Measurements from ENCODE around the gene SERPINB12. TPM values are rescaled to one million over a fixed set of nuclear protein-coding genes. Genes with fewer than 3 reads are reported as not detected.

The SERPINB12 gene
- total RNA-seq, 1 donor from 2014 or later = not detected

DNA sequence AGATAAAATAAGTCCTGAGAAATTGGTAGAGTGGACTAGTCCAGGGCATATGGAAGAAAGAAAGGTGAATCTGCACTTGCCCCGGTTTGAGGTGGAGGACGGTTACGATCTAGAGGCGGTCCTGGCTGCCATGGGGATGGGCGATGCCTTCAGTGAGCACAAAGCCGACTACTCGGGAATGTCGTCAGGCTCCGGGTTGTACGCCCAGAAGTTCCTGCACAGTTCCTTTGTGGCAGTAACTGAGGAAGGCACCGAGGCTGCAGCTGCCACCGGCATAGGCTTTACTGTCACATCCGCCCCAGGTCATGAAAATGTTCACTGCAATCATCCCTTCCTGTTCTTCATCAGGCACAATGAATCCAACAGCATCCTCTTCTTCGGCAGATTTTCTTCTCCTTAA lies 54.8 kb downstream of the SERPINB12 start:
- no peak for DNase-seq (ENCODE audit: low spot score)

DNA sequence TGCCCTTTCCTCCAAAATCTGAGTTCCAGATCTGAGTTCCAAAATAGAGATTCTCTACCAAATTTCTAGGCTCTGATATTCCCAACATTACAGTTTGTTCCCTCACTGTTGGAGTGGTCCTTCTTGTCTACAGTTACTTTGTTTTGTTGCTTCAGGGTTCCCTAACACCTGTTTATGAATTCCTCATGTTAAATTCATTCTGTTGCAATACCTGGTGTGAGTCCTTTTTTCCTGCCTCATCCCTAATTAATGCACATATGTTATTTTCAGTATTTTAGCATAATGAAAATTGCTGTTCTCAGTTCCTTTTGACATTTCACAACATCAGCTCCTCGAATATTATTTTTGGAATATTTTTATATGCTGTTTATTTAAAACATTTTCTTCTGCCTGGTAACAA lies 61.2 kb downstream of the SERPINB12 start:
- DNase-seq (ENCODE audit: low spot score) = no peak
- ATAC-seq = no peak

More for the DNA sequence above, 54.8 kb downstream of the SERPINB12 start:
- ATAC-seq = no peak

DNA sequence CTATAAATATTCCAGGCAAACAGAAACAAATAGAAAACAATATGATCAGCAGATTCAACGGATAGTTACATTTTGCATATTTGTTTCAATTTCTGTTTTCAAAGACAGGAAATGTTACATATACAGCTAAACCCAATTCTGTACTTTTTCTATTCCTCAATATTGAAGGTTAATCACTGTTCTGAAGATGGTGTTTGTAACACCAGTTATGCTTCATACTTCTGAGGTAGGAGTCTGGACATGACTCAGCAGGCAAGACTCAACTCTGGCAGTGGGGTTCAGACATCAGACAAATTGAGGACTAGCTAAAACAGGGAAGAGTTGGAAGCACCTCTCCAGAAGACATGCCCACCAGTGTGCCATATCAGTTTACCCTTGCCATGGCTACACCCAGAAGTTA lies 61.6 kb downstream of the SERPINB12 start:
- DNase-seq (ENCODE audit: low spot score) (no peak), ATAC-seq (no peak)

DNA sequence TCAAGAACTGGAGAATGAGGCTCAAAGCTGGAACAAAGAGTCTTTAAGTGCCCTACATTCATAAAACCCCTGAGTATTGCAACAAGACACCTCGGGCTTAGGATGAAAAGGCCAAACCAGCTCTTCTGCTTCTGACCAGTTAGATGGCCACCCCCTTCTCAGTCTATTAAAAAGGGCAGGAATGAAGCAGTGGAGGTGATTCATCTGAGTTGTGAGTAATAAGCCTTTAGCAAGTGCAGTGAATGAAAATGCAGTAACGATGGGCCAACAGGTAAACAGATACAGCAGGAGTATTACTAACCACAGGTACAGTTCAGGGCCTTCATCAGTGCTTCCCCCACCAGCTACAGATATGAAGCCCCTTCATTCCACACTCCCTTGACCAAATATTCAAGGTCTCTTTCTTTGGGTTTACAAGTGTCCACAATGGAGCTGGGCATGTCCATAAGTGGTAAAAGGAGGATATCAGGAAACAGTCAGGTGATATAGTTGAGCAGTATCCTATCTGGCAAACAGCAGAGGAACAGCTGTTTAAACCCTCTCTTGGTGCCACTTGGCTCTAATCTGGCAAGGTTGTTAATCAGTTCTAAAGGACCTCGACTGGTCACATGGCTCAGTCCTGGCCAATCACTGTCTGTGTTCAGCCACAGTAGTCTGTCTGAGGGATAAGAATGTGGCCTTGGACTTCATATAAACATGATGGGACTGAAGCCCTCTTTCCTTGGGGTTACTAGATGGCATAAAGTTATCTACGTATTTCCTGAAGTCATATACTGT lies 62.8 kb downstream of the SERPINB12 start:
- ATAC-seq (no peak), DNase-seq (ENCODE audit: low spot score) (no peak)

DNA sequence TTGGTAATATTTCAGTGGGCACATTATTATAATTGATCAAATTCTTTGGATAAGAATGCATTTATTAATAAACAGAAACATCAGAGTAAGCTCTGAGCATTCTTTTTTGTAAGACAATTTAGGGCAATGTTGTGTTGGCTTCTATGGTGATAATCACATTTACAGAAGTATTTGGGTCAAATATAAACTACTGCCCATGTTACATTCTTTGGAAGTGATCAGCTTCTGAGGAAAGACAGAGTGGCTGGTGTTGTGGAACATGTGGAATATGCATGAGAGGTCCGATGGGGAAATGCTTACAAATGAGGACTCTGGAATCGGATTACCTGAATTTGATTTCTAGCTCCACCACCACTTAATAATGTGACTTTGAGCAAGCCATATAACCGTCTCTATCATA lies 64.4 kb downstream of the SERPINB12 start:
- DNase-seq (ENCODE audit: low spot score) (no peak), ATAC-seq (no peak)

DNA sequence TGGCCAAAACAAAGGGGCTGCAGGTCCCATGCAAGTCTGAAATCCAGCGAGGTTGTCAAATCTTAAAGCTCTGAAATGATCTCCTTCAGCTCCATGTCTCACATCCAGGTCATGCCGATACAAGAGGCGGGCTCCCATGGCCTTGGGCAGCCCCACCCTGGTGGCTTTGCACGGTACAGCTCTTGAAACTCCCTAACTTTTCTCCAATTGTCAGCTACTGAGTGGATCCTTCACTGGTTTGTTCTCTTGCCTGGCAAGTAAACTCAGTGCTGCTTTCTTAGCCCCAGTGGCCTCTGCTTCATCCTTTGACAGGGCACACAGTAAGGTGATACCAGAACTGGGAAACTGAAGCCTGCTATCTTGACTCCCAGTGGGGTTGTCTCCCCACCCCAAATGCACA lies 71.3 kb downstream of the SERPINB12 start:
- ATAC-seq = no peak
- DNase-seq (ENCODE audit: low spot score) = no peak

DNA sequence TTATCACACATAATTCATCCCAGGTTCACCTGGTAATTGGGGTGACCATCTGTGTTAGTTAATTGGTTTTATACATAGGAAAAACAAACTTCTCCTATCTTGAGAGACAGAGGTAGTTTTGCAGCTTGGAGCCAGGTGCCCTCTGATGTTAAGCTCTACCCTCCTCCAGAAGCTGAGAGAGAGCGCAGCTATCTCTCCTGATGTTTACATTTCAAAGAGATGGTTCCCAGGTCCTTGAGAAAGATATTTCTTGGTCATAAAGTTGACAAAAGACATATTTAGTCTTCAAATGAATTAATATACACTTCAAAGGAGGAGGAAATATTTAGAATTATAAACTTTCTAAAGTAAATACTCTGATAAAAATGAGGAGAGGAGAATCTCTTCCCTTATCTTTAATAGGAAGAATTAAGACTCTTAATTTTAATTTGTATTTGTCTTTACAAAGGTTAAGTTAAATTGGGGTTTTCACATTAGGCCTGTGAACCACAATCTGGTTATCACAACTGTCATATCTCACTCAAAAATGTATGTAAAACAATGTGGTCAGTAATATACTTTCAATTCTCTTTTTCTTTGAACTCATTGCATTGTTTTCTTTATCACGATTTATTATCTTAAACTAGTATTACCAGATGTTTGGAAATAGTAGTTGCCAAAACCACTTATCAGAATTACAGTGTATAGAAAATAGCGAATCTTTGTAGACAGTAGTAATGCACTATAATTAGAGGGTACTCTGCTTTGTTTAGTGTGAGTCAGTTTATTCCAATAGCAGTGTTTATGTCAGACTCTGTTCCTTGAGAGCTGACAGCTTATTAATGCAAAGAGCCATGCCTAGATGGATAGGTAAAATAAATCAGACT lies 75.1 kb downstream of the SERPINB12 start:
- no peak for DNase-seq (ENCODE audit: low spot score)
- ATAC-seq = no peak

DNA sequence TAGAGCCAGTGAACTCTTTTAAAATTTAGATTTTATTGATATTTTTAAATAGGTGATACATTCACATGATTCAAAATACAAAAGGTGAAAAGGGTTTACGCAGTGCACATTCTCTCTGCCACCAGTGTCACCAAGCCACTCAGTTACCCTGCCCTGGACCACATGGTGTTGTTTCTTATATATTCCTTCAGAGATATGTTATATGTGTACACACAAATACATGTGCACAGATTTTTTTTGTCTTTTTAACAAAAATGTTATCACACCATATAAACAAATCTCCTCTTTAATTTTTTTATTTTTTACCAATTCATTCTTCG lies 75.7 kb downstream of the SERPINB12 start:
- ATAC-seq (no peak), DNase-seq (ENCODE audit: low spot score) (no peak)

Other genes with a start within 250 kb of the SERPINB12 start
- 1.0 TPM for gene BCL2, start 222.6 kb upstream of the SERPINB12 start, total RNA-seq
- gene KDSR, start 175.2 kb upstream of the SERPINB12 start, total RNA-seq = 49.0 TPM
- 24.7 TPM for gene VPS4B, start 119.9 kb upstream of the SERPINB12 start, total RNA-seq
- not detected for gene SERPINB5, start 65.4 kb upstream of the SERPINB12 start, total RNA-seq
- gene SERPINB13, start 45.0 kb downstream of the SERPINB12 start, total RNA-seq = not detected
- gene SERPINB4, start 101.9 kb downstream of the SERPINB12 start, total RNA-seq = not detected
- gene SERPINB3, start 119.5 kb downstream of the SERPINB12 start, total RNA-seq = not detected
- not detected for gene SERPINB11, start 160.6 kb downstream of the SERPINB12 start, total RNA-seq
- gene SERPINB7, start 233.0 kb downstream of the SERPINB12 start, total RNA-seq = not detected